ENCODE measurements around the gene C7orf57.

DNA sequence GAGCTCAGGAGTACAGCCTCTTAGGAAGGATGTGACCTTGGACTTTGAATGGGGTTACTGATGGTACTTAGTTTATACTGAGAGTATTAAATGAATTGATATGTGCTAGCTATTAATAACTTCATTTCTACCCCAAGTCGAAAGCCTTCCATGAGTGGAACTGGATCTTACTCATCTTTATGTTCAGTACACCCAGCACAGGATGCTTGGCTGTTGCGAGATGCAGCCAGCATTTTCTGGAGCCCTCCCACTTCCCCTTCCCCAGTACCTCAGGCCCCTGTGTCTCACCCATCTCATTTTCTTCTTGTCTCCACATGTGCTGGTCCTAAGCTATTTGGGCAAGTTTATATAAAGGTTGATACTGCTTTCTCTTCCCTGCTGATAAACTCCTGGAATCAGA lies 60.9 kb downstream of the C7orf57 start:
- TF ChIP-seq, protein P1, sequence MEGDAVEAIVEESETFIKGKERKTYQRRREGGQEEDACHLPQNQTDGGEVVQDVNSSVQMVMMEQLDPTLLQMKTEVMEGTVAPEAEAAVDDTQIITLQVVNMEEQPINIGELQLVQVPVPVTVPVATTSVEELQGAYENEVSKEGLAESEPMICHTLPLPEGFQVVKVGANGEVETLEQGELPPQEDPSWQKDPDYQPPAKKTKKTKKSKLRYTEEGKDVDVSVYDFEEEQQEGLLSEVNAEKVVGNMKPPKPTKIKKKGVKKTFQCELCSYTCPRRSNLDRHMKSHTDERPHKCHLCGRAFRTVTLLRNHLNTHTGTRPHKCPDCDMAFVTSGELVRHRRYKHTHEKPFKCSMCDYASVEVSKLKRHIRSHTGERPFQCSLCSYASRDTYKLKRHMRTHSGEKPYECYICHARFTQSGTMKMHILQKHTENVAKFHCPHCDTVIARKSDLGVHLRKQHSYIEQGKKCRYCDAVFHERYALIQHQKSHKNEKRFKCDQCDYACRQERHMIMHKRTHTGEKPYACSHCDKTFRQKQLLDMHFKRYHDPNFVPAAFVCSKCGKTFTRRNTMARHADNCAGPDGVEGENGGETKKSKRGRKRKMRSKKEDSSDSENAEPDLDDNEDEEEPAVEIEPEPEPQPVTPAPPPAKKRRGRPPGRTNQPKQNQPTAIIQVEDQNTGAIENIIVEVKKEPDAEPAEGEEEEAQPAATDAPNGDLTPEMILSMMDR (IDR thresholded peaks at IDR 0.05): no peak
- no peak for TF ChIP-seq EZH2 (IDR thresholded peaks at IDR 0.05)
